Measurements from ENCODE around the gene EXO5.
"Not testable (repeated sequence)": the region's sequence is repeated elsewhere in the genome, so short reads cannot be mapped to it uniquely, and the experiment has no call there.

The EXO5 gene, protein sequence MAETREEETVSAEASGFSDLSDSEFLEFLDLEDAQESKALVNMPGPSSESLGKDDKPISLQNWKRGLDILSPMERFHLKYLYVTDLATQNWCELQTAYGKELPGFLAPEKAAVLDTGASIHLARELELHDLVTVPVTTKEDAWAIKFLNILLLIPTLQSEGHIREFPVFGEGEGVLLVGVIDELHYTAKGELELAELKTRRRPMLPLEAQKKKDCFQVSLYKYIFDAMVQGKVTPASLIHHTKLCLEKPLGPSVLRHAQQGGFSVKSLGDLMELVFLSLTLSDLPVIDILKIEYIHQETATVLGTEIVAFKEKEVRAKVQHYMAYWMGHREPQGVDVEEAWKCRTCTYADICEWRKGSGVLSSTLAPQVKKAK

DNA sequence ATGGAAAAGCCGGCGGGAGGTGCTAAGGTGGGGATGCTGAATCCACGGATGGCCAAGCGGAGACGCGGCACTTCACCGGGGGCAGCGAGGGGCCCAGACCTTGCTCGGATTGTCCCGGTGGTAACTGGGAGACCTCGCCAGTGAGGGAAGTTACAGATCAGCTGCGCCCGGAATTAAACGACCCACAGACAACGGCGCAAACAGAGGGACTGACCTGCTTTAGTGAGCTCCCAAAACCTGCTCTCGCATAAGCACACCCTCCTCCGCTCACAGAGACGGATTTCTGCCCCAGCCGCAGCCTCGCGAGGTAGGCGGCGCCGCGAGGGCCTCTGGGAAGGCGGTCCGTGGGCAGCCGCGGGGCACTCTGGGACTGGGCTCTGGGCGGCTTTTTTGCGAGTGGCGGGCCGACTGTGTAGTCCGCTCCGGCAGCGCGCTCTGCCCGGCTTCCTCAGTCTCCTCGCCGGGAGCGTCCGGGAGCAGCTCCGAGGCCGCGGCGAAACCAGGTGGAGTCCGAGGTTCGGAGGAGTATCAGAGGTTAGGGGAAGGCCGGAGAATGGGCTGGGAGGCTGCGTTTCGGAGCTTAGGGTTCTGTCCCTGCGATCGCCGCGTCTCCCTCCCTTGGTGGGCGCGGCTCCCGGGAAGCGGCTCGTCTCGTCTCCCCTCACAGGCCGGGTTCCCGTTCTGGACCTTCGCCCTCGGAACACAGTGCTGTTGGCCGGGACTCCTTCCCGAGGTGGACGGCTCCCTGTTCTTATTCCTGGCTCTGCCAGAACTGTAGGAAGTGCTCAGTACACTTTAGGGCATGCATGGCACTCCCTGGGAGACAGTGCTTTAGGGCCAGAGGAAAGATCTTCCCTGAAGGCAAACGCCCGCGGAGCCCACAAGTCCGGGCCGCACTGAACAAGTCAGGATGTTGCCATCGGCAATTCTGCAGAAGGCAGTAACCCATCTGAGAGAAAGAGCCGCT, at the start of gene EXO5:
Gene EXO5, plus strand, starts transcription at position 393 of the 967 bp plus-strand sequence. CDS start 5,778 bp downstream, outside the sequence.
- peak; percentile 78 for DNase-seq (ENCODE audit: low read depth)

DNA sequence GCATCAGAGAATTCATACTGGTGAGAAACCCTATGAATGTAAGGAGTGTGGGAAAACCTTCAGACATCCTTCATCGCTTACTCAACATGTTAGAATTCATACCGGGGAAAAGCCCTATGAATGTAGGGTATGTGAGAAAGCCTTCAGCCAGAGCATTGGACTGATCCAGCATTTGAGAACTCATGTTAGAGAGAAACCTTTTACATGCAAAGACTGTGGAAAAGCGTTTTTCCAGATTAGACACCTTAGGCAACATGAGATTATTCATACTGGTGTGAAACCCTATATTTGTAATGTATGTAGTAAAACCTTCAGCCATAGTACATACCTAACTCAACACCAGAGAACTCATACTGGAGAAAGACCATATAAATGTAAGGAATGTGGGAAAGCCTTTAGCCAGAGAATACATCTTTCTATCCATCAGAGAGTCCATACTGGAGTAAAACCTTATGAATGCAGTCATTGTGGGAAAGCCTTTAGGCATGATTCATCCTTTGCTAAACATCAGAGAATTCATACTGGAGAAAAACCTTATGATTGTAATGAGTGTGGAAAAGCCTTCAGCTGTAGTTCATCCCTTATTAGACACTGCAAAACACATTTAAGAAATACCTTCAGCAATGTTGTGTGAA, 45.5 kb upstream of the EXO5 start:
- peak; percentile 3 for DNase-seq (ENCODE audit: low read depth)

DNA sequence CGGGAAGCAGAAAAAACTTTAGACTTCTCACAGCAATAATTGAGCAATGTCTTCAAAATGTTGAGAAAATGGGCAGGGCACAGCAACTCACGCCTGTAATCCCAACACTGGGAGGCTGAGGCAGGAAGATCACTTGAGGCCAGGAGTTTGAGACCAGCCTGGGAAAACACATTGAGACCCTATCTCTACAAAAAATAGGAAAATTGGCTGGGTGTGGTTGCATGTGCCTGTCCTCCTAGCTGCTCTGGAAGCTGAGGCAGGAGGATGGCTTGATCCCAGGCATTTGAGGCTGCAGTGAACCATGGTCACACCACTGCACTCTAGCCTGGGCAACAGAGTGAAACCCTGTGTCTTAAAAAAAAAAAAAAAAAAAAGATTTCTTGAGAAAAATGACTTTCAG, 39.2 kb upstream of the EXO5 start:
- no peak for DNase-seq (ENCODE audit: low read depth)

GRCh38 chr1:40475268-40475667, 33.3 kb upstream of the EXO5 start:
- DNase-seq (ENCODE audit: low read depth), result no peak

- peak; percentile 75 for DNase-seq (ENCODE audit: low read depth)
These were observed 31.5 kb upstream of the EXO5 start, which contains the start of gene ZFP69 for GRCh38 chr1:40476924-40477677. TSS of gene ZFP69 (plus strand) at chr1:40477290. CDS start at chr1:40479362, 2,072 bp downstream.

GRCh38 chr1:40477678-40478053, 30.9 kb upstream of the EXO5 start:
- DNase-seq (ENCODE audit: low read depth), result peak; percentile 28

DNA sequence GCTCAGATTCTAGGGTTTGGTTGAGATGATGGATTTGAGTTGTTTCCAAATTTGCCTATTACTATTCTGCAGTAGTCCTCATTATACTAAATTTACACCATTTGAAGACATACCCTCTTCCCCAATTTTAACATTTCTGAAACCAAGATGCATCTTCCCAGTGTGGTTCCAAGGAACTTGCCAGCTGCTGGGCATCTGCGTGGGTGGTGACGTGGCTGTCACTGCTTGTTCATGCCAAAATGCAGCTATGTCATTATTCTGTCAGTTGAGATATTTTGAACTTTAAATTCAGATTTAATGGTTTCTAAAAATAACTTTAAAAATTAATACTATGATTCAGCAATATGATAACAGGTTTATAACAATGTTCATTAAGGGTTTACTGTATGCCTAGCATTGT, 30.3 kb upstream of the EXO5 start:
- DNase-seq (ENCODE audit: low read depth), result peak; percentile 24

- no peak for DNase-seq (ENCODE audit: low read depth)
These were observed 29.4 kb upstream of the EXO5 start for GRCh38 chr1:40479156-40479555.

DNA sequence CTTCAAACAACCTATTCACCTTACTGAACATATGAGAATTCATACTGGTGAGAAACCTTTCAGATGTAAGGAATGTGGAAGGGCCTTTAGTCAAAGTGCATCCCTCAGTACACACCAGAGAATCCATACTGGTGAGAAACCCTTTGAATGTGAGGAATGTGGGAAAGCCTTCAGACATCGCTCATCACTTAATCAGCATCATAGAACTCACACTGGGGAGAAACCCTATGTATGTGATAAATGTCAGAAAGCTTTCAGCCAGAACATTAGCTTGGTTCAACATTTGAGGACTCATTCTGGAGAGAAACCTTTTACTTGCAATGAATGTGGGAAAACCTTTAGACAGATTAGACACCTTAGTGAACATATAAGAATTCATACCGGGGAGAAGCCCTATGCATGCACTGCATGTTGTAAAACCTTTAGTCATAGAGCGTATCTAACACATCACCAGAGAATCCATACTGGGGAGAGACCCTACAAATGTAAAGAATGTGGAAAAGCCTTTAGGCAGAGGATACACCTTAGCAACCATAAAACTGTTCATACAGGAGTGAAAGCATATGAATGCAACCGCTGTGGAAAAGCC, 13.2 kb upstream of the EXO5 start:
- DNase-seq (ENCODE audit: low read depth), result peak; percentile 6

DNA sequence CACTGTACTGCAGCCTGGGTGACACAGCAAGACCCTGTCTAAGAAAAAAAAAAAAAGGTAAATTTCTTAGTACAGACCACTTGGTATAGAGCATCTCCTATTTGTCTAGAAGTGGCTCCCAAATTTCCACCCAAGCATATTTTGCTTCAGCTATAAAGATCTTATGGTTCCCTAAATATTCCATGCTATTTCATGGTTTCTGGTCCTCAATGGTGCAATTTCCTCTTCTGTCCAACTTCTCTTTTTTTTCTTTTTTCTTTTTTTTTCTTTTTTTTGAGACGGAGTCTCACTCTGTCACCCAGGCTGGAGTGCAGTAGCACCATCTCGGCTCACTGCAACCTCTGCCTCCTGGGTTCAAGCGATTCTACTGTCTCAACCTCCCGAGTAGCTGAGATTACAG, 5.9 kb upstream of the EXO5 start:
- DNase-seq (ENCODE audit: low read depth), result not testable (repeated sequence)

DNA sequence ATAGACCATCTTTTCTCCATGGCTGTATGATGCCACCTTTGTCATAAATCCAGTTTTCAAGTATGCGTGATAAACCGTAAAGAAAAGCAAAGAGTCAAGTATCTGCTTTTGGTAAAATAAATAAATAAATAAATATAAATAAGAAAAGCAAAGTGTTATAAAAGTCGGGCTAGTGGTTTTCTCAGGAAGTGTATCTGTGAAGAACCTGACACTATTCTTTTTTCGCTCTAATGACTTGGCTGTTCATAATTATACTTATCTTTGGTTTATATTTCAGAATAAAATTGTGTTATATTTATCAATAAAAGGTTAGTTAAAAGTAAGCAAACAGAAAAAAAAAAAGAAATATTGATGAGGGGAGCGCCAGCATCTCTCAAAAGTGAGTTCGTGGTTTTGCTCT, 594 bp upstream of the EXO5 start:
- DNase-seq (ENCODE audit: low read depth), result no peak

DNA sequence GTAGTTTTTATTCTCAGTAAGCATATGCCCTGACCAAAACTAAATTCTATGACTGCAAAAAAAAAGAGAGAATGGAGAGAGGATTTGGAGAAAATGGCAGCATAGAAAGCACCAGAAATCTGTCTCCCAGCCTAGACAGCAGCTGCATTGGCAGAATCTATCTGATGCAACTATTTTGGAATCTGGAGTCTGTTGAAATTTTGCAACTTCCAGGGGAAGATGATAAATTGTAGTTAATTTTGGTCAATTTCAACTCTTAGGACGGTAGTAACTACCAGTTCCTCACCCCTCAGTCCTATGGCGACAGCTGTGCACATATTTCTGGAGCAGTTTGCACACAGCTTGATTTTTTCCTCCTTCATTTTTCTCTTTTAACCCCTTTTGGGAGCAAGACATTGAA, 10.9 kb downstream of the EXO5 start:
- DNase-seq (ENCODE audit: low read depth), result no peak

DNA sequence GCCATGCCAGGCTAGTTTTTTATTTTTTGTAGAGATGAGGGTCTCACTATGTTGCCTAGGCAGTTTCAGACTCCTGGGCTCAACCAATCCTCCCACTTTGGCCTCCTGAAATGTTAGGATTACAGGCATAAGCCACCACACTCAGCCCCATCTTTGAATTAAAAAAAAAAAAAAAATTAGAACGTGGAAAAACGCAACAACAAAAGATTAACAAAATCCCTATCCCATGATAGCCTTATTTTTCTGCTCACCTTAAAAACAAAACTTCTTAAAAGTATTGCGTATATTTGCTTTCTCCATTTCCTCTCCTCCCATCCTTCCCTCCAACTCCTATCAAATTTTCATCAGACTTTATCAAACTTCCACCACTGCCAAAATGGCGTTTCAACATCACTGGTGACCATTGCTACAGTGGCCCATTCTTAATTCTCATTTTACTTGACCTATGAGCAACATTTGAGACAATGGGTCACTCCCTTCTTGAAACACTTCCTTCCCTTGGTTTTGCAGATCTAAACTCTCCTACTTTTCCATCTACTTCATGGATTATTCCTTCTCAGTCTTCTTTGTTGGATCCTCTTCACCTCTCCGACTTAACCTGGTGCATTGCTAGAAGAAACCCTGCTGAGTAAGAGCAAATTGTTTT, 22.3 kb downstream of the EXO5 start:
- DNase-seq (ENCODE audit: low read depth), result no peak

DNA sequence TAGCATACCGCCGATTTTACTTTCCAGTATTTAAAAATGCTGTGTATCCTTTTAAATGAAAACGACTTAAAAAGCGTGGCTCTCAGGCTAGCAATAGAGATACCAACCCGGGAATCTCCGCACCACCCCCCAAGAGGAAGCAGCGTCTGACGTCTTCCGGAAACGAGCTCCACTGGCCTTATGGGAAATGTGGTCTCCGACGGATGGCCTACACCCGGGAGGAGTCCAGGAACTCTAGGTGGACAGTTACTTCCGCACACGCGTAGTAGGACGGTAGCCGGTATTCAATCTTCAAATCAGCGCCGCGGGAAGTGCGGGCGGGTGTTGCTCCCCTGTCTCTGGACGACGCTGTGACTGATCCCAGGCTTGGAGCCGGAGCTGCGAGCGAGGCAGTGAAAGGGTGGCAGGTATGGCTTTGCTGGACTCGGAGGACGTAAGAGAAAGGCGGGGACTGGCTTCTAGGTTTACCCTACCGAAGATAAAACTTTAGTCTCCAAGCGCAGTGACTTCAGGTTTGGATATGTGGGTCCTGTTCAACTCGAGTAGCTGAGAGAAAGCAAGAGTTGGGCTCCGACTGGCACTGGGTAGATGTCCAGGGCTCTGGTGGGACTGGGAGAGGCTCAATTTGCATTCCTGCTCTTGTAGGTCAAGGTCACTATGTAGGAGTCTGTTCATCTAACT, 23.0 kb downstream of the EXO5 start, which contains the start of gene ZNF684:
Gene ZNF684, plus strand, starts transcription at position 257 of the 681 bp plus-strand sequence. CDS start 1,530 bp downstream, outside the sequence.
- peak; percentile 97 for DNase-seq (ENCODE audit: low read depth)

DNA sequence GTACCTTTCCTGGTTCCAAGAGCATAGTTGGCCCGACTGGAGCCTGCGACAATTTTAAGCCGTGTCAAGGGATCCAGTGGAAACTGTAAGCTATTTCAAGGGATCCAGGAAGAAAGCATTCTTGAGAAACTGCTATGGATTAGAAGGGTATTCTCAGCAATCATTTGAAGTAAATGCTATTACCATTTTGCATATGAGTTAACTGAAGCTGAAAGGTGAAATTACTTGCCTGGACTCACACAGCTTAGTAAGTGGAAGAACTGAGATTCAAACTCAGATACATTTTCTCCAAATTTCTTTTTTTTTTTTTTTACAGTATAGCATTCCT, 23.5 kb downstream of the EXO5 start:
- DNase-seq (ENCODE audit: low read depth), result no peak

GRCh38 chr1:40532844-40533424, 24.4 kb downstream of the EXO5 start:
- DNase-seq (ENCODE audit: low read depth), result peak; percentile 59

- DNase-seq (ENCODE audit: low read depth), result no peak
These were observed 26.0 kb downstream of the EXO5 start for GRCh38 chr1:40534589-40534988.

DNA sequence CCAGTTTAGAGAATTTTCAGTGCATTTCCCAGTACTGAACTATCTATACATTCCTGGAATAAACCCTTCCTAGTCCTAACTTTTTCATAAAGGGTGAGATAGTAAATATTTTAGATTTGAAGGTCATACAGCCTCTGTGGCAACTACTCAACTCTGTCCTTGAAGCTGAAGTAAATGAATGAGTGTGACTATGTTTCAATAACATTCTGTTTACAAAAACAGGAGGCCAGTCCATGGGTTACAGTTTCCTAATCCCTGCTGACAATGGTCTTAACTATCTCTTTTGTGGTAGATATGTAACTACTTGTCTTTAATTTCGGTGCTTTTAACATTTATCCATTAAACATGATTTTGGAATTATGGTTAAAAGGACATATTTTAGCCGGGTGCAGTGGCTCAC, 27.2 kb downstream of the EXO5 start:
- no peak for DNase-seq (ENCODE audit: low read depth)

GRCh38 chr1:40539338-40539737, 30.8 kb downstream of the EXO5 start:
- no peak for DNase-seq (ENCODE audit: low read depth)

- no peak for DNase-seq (ENCODE audit: low read depth)
These were observed 38.4 kb downstream of the EXO5 start for GRCh38 chr1:40546957-40547356.

All from EH (cell line).